ENCODE data around the gene ITPRID2.

ITPRID2 gene

GRCh38 chr2:181971032-181971431 is 79.5 kb downstream of the ITPRID2 start:
- POLR2A ChIA-PET = interaction anchor here (0.6 kb wide), 1 partner anchor 974 kb away, joined by 6 read pairs; no protein-coding TSS in a partner anchor
- CTCF ChIA-PET = interaction anchor here (1.8 kb wide), 1 partner anchor 13 kb away, joined by 4 read pairs; no protein-coding TSS in a partner anchor
- TF ChIP-seq, protein P1, sequence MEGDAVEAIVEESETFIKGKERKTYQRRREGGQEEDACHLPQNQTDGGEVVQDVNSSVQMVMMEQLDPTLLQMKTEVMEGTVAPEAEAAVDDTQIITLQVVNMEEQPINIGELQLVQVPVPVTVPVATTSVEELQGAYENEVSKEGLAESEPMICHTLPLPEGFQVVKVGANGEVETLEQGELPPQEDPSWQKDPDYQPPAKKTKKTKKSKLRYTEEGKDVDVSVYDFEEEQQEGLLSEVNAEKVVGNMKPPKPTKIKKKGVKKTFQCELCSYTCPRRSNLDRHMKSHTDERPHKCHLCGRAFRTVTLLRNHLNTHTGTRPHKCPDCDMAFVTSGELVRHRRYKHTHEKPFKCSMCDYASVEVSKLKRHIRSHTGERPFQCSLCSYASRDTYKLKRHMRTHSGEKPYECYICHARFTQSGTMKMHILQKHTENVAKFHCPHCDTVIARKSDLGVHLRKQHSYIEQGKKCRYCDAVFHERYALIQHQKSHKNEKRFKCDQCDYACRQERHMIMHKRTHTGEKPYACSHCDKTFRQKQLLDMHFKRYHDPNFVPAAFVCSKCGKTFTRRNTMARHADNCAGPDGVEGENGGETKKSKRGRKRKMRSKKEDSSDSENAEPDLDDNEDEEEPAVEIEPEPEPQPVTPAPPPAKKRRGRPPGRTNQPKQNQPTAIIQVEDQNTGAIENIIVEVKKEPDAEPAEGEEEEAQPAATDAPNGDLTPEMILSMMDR (IDR thresholded peaks at IDR 0.05; ENCODE audit: control extremely low read depth, extremely low read depth, low read depth, missing control alignments) = no peak
- no peak for DNase-seq (ENCODE audit: extremely low spot score)

- ChIA-PET POLR2A (no interaction called here), CTCF (interaction anchor here (0.6 to 1.5 kb wide), 3 partner anchors 19 to 84 kb away, joined by 3 read pairs; no protein-coding TSS in a partner anchor)
- TF ChIP-seq, protein P1 (IDR thresholded peaks at IDR 0.05; ENCODE audit: control extremely low read depth, extremely low read depth, low read depth, missing control alignments) = no peak
- DNase-seq (ENCODE audit: extremely low spot score) = no peak
Observed at GRCh38 chr2:181972431-181973170, 81.1 kb downstream of the ITPRID2 start.

GRCh38 chr2:181973171-181973783 is 81.7 kb downstream of the ITPRID2 start:
- ChIA-PET POLR2A (no interaction called here), CTCF (interaction anchor here (0.6 to 1.5 kb wide), 2 partner anchors 20 to 23 kb away, joined by 3 read pairs; no protein-coding TSS in a partner anchor)
- TF ChIP-seq, protein P1 (IDR thresholded peaks at IDR 0.05; ENCODE audit: control extremely low read depth, extremely low read depth, low read depth, missing control alignments) = no peak
- no peak for DNase-seq (ENCODE audit: extremely low spot score)

GRCh38 chr2:181977661-181978350 is 86.3 kb downstream of the ITPRID2 start:
- DNase-seq (ENCODE audit: extremely low spot score) = no peak
- TF ChIP-seq, protein P1 (IDR thresholded peaks at IDR 0.05; ENCODE audit: control extremely low read depth, extremely low read depth, low read depth, missing control alignments) = no peak
- CTCF ChIA-PET = interaction anchor here (1.0 to 1.9 kb wide), 2 partner anchors 23 to 100 kb away, joined by 3 to 4 read pairs; no protein-coding TSS in a partner anchor
- POLR2A ChIA-PET = no interaction called here

DNA sequence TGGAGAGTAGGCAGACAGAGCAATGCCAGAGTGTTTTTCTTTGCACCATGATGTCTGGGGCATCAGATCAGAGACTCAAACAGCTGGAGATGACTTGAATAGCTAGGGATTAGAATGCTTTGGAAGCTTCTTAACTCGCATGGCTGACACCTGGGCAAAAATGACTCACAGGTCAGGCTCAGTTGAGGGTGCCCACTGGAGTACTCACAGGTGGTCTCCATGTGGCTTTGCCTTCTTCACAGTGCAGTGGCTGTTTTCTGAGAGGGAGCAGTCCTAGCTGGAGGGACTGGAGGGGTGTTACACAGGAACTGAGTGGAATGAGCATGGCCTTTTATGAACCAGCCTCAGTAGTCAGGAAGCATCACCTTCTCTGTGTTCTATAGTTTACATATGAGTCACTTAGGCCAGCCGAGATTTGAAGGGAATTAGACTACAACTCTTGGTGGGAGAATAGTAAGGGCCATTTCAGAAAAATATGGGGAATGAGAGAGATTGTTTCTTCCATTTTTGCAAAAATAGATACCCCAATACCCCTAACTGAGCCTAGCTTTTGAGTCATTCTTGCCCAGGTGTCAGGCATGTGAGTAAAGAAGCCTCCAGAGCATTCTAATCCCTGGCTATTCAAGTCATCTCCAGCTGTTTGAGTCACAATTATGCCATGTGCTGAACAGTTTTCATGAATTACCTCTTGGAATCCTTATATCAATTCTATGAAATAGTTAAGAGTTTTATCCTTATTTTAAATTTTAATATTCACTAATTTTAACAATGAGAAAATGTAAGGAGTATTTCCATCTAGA is 87.0 kb downstream of the ITPRID2 start:
- CTCF ChIA-PET = interaction anchor here (1.0 kb wide), 1 partner anchor 24 kb away, joined by 3 read pairs; no protein-coding TSS in a partner anchor
- TF ChIP-seq, protein P1 (IDR thresholded peaks at IDR 0.05; ENCODE audit: control extremely low read depth, extremely low read depth, low read depth, missing control alignments) = no peak
- POLR2A ChIA-PET = no interaction called here
- DNase-seq (ENCODE audit: extremely low spot score) = no peak
